Activated CD4-positive, alpha-beta memory T cell treated with anti-CD3 and anti-CD28 coated beads, Interleukin-2, amount 10 ng/mL, durations not matched to agents 7 days and 5 days (primary cell): ENCODE data around the gene STUB1. TPM values are rescaled to one million over a fixed set of nuclear protein-coding genes. Genes with fewer than 3 reads are reported as not detected.
"Not testable (repeated sequence)": the region's sequence is repeated elsewhere in the genome, so short reads cannot be mapped to it uniquely, and the experiment has no call there.

ENCODE experiments used
- CTCF ChIA-PET: fragments of 350-600 bp; sonication (Branson Sonifier 250); formaldehyde crosslinking; loops from one replicate; lab custom pipeline; 2021; ENCODE audit warnings: antibody characterized with exemption, inconsistent platforms; lab: Charles Lee
- POLR2A ChIA-PET: fragments of 350-600 bp; sonication (Branson Sonifier 250); formaldehyde crosslinking; loops from one replicate; lab custom pipeline; 2021; ENCODE audit warnings: antibody characterized with exemption; lab: Charles Lee
- DNase-seq: peaks from one replicate; pipeline ENCODE4 v3.0.0-alpha.2; 2020
- H3K27ac Mint-ChIP-seq: one replicate; pipeline ENCODE4 v1.8.0; 2021; ENCODE audit warnings: mild to moderate bottlenecking, mixed read lengths
- H3K27me3 Mint-ChIP-seq: one replicate; pipeline ENCODE4 v1.8.0; 2021; ENCODE audit warnings: mixed read lengths
- H3K36me3 Mint-ChIP-seq: one replicate; pipeline ENCODE4 v1.8.0; 2021; ENCODE audit warnings: low read depth, mixed read lengths
- H3K4me1 Mint-ChIP-seq: one replicate; pipeline ENCODE4 v1.8.0; 2021; ENCODE audit warnings: mixed read lengths
- H3K4me3 Mint-ChIP-seq: one replicate; pipeline ENCODE4 v1.8.0; 2021; ENCODE audit warnings: mild to moderate bottlenecking, mixed read lengths
- H3K9me3 Mint-ChIP-seq: one replicate; pipeline ENCODE4 v1.8.0; 2021; ENCODE audit warnings: mixed read lengths
- total RNA-seq, 2 experiments: library from RNA; stranded (reverse); gene quantifications; one replicate each; pipeline ENCODE4 v1.2.3, GENCODE V29; 2021

Gene STUB1
- total RNA-seq, 2 experiments from 2014 or later, result 63.9 to 78.3 TPM

DNA sequence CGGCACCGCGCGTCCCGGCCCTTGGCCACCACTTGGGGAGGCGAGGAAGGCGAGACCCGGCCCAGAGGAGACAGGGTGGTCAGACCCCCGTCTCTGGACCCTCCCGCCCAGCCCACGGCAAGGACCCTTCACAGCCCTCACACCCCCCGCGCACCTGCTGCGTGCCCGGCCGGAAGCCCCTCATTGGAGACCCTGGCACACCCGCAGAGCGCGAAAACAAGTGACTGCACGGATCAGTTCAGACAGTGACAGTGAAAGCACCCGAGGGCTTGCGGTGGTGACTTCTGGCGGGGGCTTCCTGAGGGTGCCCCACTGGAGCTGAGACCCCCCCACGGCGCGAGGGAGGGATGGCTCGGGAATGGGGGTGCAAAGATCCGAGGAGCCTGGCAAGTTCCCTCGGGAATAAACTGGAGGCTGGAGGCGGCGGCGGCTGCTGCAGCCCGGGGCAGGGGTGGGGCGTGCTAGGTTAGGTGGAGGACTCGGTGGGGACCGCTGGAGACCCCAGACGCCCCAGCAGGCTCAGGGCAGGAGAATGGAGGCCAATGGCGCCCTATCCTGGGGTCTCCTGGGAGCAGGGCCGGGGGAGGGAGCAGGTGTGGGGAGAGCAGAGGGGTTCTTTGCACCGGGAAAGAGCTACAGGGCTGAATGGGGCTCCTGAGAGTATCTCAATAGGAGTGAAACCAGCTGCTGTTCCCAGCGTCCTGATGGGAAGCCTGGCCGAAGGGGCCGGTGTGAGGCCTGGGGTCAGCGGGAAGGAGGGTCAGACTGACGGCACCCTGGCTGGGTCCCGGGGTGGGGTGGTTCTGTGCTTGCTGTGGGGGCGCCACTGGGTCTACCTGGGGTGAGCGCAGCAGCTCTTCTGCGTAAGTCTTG is 26.2 kb downstream of the STUB1 start:
- H3K27ac Mint-ChIP-seq, result no peak overlapping the region
- peaks cover 52% of the 10 kb centered on the region for H3K27me3 Mint-ChIP-seq
- no peaks in the 10 kb centered on the region for H3K9me3 Mint-ChIP-seq
- CTCF ChIA-PET, result interaction anchor here (1.3 to 1.4 kb wide), 2 partner anchors 10 to 30 kb away, joined by 3 read pairs; no protein-coding TSS in a partner anchor
- POLR2A ChIA-PET, result interaction anchor here (1.1 kb wide), 1 partner anchor 38 kb away, joined by 4 read pairs; the partner anchor contains the start of gene RHOT2
- no peaks in the 10 kb centered on the region for H3K36me3 Mint-ChIP-seq
- DNase-seq, result no peak
- no peaks in the 10 kb centered on the region for H3K4me1 Mint-ChIP-seq
- H3K4me3 Mint-ChIP-seq, result no peak overlapping the region

DNA sequence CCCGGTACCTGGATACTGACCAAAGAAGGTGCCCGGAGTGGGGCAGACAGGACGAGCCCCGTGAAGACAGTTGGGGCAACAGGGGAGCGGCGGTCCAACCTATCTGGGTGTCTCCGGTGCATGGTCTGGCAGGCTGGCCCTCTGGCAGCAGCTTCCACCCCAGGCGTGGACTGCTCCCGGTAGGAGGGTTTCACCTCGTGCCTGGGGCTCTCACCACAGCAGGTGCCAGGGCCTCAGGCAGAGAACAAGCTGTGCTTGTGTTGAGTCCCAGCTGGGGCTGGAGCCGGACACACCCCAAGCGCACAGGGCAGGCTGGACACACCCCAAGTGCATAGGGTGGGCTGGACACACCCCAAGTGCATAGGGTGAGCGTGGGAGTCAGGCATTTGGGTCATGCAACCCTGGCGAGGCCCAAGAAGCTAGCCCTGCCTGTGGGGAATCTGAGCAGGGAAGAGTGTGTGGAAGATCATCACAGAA is 26.9 kb downstream of the STUB1 start:
- H3K27me3 Mint-ChIP-seq, result peaks cover 46% of the 10 kb centered on the region
- CTCF ChIA-PET, result interaction anchor here (1.3 to 1.4 kb wide), 2 partner anchors 9 to 29 kb away, joined by 3 read pairs; no protein-coding TSS in a partner anchor
- H3K4me1 Mint-ChIP-seq, result no peaks in the 10 kb centered on the region
- H3K4me3 Mint-ChIP-seq, result no peak overlapping the region
- no peaks in the 10 kb centered on the region for H3K9me3 Mint-ChIP-seq
- DNase-seq, result no peak
- no peaks in the 10 kb centered on the region for H3K36me3 Mint-ChIP-seq
- H3K27ac Mint-ChIP-seq, result no peak overlapping the region
- POLR2A ChIA-PET, result interaction anchor here (1.1 to 1.8 kb wide), 2 partner anchors 11 to 39 kb away, joined by 4 to 9 read pairs; partner anchors contain the start of gene RHOT2

DNA sequence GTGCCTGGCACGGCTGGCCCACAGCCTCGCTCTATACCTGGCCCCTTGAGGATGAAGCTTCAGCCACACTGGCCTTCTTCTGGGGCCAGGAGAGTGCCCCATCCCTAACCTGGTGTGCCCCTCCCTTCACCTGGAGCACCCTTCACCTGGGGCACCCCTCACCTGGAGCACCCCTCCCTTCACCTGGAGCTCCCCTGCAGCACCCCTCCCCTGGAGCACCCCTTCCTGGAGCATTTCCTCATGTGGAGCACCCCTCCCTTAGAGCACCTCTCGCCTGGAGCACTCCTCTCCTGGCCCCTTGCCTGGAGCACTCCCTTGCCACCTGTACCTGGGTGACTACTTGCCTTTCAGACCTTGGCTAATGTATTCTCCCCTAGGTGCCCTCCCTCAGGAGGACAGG is 27.8 kb downstream of the STUB1 start:
- ChIA-PET CTCF (no interaction called here), POLR2A (interaction anchor here (1.1 to 1.8 kb wide), 2 partner anchors 12 to 40 kb away, joined by 4 to 9 read pairs; partner anchors contain the start of gene RHOT2)
- no peak for DNase-seq
- Mint-ChIP-seq H3K4me3 (no peak overlapping the region), H3K36me3 (no peaks in the 10 kb centered on the region), H3K9me3 (no peaks in the 10 kb centered on the region), H3K27me3 (peaks cover 41% of the 10 kb centered on the region), H3K4me1 (peaks cover 3% of the 10 kb centered on the region), H3K27ac (no peak overlapping the region)

DNA sequence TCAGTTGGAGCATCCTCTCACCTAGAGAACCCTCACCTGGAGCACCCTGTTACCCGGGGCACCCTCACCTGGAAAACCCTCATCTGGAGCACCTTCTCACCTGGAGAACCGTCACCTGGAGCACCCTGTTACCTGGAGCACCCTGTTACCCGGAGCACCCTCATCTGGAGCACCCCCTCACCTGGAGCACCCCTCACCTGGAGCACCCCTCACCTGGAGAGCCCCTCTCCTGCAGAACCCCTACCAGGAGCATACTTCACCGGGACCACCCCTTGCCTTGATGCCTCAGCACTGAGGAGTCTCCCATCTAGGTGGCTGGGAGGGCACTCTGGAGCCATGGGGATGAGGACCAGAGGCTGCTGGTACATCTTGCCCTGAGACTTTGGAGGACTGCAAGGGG is 28.7 kb downstream of the STUB1 start:
- H3K4me1 Mint-ChIP-seq, result peaks cover 3% of the 10 kb centered on the region
- no peaks in the 10 kb centered on the region for H3K9me3 Mint-ChIP-seq
- no peaks in the 10 kb centered on the region for H3K36me3 Mint-ChIP-seq
- DNase-seq, result no peak
- ChIA-PET CTCF (interaction anchor here (1.0 kb wide), 1 partner anchor 349 kb away, joined by 4 read pairs; no protein-coding TSS in a partner anchor), POLR2A (interaction anchor here (1.1 to 1.8 kb wide), 2 partner anchors 13 to 18 kb away, joined by 3 to 9 read pairs; partner anchors contain the start of gene HAGHL)
- H3K4me3 Mint-ChIP-seq, result no peak overlapping the region
- peaks cover 39% of the 10 kb centered on the region for H3K27me3 Mint-ChIP-seq
- no peak overlapping the region for H3K27ac Mint-ChIP-seq

DNA sequence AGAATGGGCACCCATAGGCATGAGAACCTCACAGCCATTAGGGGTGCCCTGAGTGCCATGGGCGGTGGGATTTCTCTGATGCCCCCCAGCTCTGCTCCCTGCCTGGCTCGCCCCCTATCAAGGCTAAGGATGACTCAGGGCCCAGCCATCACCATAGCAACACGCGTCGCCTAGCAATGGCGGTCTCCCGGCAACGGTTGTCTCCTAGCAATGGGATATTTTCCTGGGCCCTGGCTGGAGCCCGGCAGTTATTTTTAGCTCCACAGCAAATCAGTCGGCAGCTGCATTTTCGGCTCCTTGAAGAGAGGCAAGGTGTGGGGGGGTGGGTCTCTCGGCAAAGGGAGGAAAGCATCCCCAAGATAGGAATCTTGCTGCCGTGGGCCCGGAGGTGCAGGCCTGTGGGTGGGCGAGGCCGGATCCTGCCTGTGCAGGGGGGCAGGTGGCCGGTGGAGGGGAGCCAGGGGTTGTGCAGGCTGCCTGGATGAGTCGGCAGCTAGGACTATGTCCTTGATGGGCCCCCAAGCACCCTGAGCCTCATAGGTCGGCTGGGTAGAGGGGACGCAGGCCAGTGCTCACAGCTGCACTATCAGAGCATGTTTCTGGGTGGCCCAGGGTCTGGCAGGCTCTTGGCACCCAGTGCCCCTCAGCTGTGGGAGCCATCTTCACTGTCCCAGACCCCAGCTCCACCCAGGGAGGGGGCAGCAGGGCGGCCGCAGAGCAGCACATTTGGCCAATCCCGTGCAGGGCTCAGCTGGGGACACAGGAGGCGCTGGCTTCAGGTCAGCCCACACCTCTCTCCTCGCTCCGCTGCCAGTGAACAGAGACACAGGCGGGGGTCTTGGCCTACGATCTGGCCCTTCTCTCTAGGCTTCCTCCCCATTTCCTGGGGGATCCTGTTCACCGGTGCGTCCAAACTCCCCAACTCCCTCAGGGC is 29.6 kb downstream of the STUB1 start:
- Mint-ChIP-seq H3K27ac (no peak overlapping the region), H3K4me1 (peaks cover 3% of the 10 kb centered on the region), H3K4me3 (no peak overlapping the region), H3K9me3 (no peaks in the 10 kb centered on the region), H3K36me3 (no peaks in the 10 kb centered on the region), H3K27me3 (peaks cover 37% of the 10 kb centered on the region)
- no peak for DNase-seq
- POLR2A ChIA-PET, result interaction anchor here (1.1 kb wide), 1 partner anchor 18 kb away, joined by 3 read pairs; the partner anchor contains the start of gene HAGHL
- CTCF ChIA-PET, result interaction anchor here (0.5 to 1.5 kb wide), 8 partner anchors 10 to 348 kb away, joined by 3 to 5 read pairs (median 4); partner anchors contain the start of genes ANTKMT, CHTF18 and RPUSD1

DNA sequence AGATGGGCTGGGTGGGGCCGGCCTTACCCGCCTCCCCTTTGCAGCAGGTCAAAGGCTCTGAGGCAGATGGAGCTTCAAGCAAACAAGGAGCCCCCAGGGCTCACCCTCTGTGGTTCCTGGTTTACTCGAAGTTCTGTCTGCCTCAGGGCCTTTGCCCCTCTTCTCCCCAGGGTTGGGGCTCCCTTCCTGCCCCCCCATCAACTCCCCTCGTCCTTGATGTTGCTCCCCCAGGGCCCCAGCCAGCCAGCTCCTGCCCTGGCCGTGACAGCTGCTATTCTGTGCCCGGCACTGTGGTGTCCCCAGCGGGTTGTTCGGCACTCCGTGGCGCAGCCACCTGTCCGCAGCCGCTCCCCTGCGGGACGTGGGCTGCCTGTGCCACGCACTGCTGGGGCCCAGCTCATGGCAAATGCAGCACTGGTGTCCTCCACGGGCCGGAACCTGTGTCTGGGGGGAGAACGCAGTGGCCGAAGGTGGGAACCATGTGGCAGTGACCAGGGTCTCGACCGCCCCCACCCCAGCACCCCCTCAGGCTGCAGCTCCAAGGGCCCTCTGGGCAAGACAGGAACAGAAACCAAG is 30.4 kb downstream of the STUB1 start:
- no peak overlapping the region for H3K27ac Mint-ChIP-seq
- DNase-seq, result no peak
- peaks cover 37% of the 10 kb centered on the region for H3K27me3 Mint-ChIP-seq
- CTCF ChIA-PET, result interaction anchor here (0.5 to 1.9 kb wide), 8 partner anchors 9 to 78 kb away, joined by 3 to 10 read pairs (median 4); partner anchors contain the start of genes ANTKMT, CHTF18, CIAO3 and RPUSD1
- no peaks in the 10 kb centered on the region for H3K36me3 Mint-ChIP-seq
- POLR2A ChIA-PET, result no interaction called here
- no peaks in the 10 kb centered on the region for H3K9me3 Mint-ChIP-seq
- no peak overlapping the region for H3K4me3 Mint-ChIP-seq
- peaks cover 3% of the 10 kb centered on the region for H3K4me1 Mint-ChIP-seq

DNA sequence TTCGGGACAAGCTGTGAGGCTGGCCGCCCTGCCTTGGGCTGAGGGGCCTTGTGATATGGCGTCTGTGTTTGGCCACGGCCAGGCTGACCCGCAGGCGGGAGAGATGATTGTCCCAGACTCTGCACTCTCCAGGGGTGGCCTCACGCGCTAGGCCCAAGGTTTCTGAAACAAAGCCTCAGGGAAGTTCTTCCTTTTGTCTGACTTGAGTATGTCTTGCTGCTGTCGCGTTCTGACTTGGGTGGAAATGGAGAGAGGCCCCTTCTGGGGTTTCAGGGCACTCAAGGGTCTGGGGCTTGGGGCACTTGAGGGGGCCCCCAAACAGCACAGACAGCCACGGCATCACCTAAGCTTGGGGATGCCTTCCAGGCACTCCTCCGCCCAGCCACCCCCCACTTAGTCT is 30.9 kb downstream of the STUB1 start:
- H3K36me3 Mint-ChIP-seq, result no peaks in the 10 kb centered on the region
- peaks cover 4% of the 10 kb centered on the region for H3K4me1 Mint-ChIP-seq
- no peak for DNase-seq
- ChIA-PET CTCF (interaction anchor here (1.1 to 1.9 kb wide), 4 partner anchors 12 to 77 kb away, joined by 3 to 10 read pairs (median 4); partner anchors contain the start of genes CHTF18, CIAO3 and RPUSD1), POLR2A (no interaction called here)
- no peak overlapping the region for H3K27ac Mint-ChIP-seq
- no peaks in the 10 kb centered on the region for H3K9me3 Mint-ChIP-seq
- no peak overlapping the region for H3K4me3 Mint-ChIP-seq
- H3K27me3 Mint-ChIP-seq, result peaks cover 41% of the 10 kb centered on the region

DNA sequence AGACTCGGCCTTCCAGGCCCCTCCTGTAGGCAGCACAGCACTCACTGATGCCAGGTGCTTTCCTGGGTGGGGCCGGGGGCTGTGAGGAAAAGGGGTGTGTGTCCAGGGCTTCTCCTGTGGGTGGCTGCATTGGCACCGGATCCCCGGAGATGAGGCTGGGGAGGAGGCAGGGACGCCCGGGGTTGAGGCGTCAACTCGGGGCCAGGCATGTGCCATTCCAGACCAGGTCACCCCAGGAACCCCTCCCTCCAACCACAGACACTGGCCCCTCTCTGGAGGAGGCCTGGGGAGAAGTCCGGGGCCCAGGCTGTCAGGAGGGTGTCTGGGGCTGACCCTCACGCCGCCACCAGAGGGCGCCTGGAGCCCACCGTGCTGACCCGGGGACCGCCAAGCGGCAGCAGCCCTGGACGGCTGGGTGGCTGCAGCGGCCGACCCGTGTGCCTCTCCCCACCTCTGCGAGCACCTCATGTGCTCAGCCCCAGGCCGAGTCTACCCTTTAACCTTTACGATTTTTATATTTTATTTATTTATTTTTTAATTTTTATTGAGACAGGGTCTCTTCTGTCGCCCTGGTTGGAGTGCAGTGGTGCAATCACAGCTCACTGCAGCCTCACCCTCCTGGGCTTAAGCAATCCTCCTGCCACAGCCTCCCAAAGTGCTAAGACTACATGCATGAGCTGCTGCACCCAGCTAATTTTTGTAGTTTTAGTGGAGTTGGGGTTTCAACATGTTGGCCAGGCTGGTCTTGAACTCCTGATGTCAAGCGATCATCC is 31.5 kb downstream of the STUB1 start:
- no peaks in the 10 kb centered on the region for H3K36me3 Mint-ChIP-seq
- H3K9me3 Mint-ChIP-seq, result no peaks in the 10 kb centered on the region
- peaks cover 4% of the 10 kb centered on the region for H3K4me1 Mint-ChIP-seq
- ChIA-PET CTCF (interaction anchor here (0.7 to 2.6 kb wide), 16 partner anchors 8 to 391 kb away, joined by 3 to 23 read pairs (median 5); partner anchors contain the start of genes ANTKMT, CCDC78, CHTF18 and CIAO3), POLR2A (no interaction called here)
- peaks cover 39% of the 10 kb centered on the region for H3K27me3 Mint-ChIP-seq
- no peak overlapping the region for H3K27ac Mint-ChIP-seq
- H3K4me3 Mint-ChIP-seq, result no peak overlapping the region
- DNase-seq, result peak; percentile 81

DNA sequence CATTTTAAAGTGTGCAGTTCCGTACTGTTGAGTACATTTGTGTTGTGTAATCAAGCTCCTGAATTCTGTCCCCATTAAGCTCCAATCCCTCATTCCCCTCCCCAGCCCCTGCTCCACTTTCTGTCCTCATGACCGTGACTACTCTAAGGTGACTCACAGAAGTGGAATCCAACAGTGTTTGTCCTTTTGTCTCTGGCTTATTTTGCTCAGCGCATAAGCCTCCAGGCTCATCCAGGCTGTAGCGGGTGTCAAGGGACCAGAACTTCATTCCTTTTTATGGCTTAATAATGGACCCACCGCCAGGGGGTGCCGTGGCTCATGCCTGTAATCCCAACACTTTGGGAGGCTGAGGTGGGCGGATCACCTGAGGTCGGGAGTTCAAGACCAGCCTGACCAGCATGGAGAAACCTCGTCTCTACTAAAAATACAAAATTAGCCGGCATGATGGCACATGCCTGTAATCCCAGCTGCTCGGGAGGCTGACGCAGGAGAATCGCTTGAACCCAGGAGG is 32.6 kb downstream of the STUB1 start:
- not testable (repeated sequence) for H3K27ac Mint-ChIP-seq, H3K4me1 Mint-ChIP-seq, H3K9me3 Mint-ChIP-seq, H3K36me3 Mint-ChIP-seq, H3K4me3 Mint-ChIP-seq
- CTCF ChIA-PET, result interaction anchor here (0.7 to 2.6 kb wide), 15 partner anchors 9 to 390 kb away, joined by 3 to 23 read pairs (median 6); partner anchors contain the start of genes CCDC78, CHTF18, CIAO3 and HAGHL
- peaks cover 31% of the 10 kb centered on the region for H3K27me3 Mint-ChIP-seq
- peak; percentile 59 for DNase-seq
- POLR2A ChIA-PET, result interaction anchor here (0.6 kb wide), 1 partner anchor 326 kb away, joined by 3 read pairs; no protein-coding TSS in a partner anchor

DNA sequence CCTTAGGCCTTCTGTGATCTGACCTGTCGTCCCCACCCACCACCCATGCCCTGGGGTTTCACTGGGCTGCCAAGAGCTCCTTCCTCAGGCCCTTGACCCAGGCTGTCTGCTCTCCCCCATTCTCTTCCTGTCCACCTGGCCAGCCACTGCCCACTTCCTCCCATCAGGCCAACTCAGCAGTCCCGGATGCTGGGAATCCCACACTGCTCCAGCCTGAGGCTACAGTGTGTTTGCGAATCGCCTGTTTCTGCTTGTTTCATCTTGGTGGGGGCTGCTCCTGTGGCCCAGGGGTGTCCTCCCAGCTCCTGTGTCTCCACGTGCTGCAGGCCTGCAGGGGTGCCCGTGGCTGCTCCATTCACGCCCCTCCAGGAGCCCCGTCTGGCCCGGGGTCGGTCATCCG is 33.9 kb downstream of the STUB1 start:
- H3K27me3 Mint-ChIP-seq, result peaks cover 22% of the 10 kb centered on the region
- ChIA-PET CTCF (interaction anchor here (2.5 to 2.6 kb wide), 2 partner anchors 19 to 72 kb away, joined by 10 to 23 read pairs; no protein-coding TSS in a partner anchor), POLR2A (no interaction called here)
- H3K36me3 Mint-ChIP-seq, result no peaks in the 10 kb centered on the region
- no peak overlapping the region for H3K27ac Mint-ChIP-seq
- peaks cover 6% of the 10 kb centered on the region for H3K4me1 Mint-ChIP-seq
- H3K9me3 Mint-ChIP-seq, result no peaks in the 10 kb centered on the region
- DNase-seq, result no peak
- no peak overlapping the region for H3K4me3 Mint-ChIP-seq
